GM23248 (cell line): Measurements from ENCODE around the gene ZBTB46.

Source experiments
- EZH2 ChIP-seq: fragments of 200-600 bp; sonication (generic); IDR thresholded peaks from 2 replicates; pipeline ENCODE4 v1.6.1; 2018; ENCODE audit warnings: antibody characterized with exemption, mild to moderate bottlenecking; ENCODE audit not compliant: insufficient read depth, poor library complexity, severe bottlenecking
- EZH2phosphoT487 ChIP-seq: fragments of 200-600 bp; sonication (generic); IDR thresholded peaks from 2 replicates; pipeline ENCODE4 v1.6.1; 2018; ENCODE audit warnings: antibody characterized with exemption, moderate library complexity, mild to moderate bottlenecking, low read depth; ENCODE audit not compliant: insufficient read depth

DNA sequence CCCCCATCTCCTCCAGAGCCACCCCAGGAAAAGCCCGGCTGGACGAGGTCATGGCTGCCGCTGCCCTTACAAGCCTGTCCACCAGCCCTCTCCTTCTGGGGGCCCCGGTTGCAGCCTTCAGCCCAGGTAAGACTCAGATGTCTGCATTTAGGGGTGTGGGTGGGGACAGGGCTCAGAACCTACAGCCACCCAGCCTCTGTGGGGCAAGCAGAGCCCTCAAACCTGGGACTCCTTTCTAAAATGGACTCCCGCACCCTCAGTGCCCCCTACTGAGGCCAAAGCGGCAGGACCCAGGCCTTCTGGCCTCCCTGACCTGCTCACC lies 89.7 kb downstream of the ZBTB46 start:
- TF ChIP-seq EZH2 (no peak), EZH2phosphoT487 (no peak)
